HG03354 (cell line): ENCODE results near the gene GNPTG.
"Not testable (repeated sequence)": the region's sequence is repeated elsewhere in the genome, so short reads cannot be mapped to it uniquely, and the experiment has no call there.

Source experiments
- ATAC-seq: cut with Tn5 transposase; IDR thresholded peaks from one replicate; pipeline ENCODE4 v1.9.1; 2021; ENCODE audit warnings: mild to moderate bottlenecking; ENCODE audit not compliant: unreplicated experiment, poor library complexity, severe bottlenecking

The GNPTG gene

GRCh38 chr16:1317479-1318267, 34.1 kb upstream of the GNPTG start:
- no peak for ATAC-seq

- ATAC-seq: no peak
These were observed 33.5 kb upstream of the GNPTG start for GRCh38 chr16:1318268-1318545.

- ATAC-seq: no peak
These were observed 32.7 kb upstream of the GNPTG start for GRCh38 chr16:1319041-1319440.

- no peak for ATAC-seq
These were observed 31.6 kb upstream of the GNPTG start for GRCh38 chr16:1320097-1320496.

GRCh38 chr16:1320658-1321240, 31.0 kb upstream of the GNPTG start:
- ATAC-seq: no peak

- no peak for ATAC-seq
These were observed 29.3 kb upstream of the GNPTG start for GRCh38 chr16:1322407-1322806.

- ATAC-seq: no peak
These were observed 28.2 kb upstream of the GNPTG start for GRCh38 chr16:1323296-1324239.

- ATAC-seq: no peak
These were observed 27.4 kb upstream of the GNPTG start for GRCh38 chr16:1324286-1324826.

- ATAC-seq: no peak
These were observed 26.5 kb upstream of the GNPTG start for GRCh38 chr16:1325261-1325660.

GRCh38 chr16:1325673-1326371, 25.9 kb upstream of the GNPTG start:
- ATAC-seq: no peak

- no peak for ATAC-seq
These were observed 25.3 kb upstream of the GNPTG start for GRCh38 chr16:1326391-1326790.

- no peak for ATAC-seq
These were observed 24.6 kb upstream of the GNPTG start for GRCh38 chr16:1326946-1327618.

- no peak for ATAC-seq
These were observed 24.1 kb upstream of the GNPTG start for GRCh38 chr16:1327619-1327947.

GRCh38 chr16:1328136-1328535, 23.6 kb upstream of the GNPTG start:
- not testable (repeated sequence) for ATAC-seq

- not testable (repeated sequence) for ATAC-seq
These were observed 22.8 kb upstream of the GNPTG start for GRCh38 chr16:1328961-1329360.

- no peak for ATAC-seq
These were observed 21.3 kb upstream of the GNPTG start for GRCh38 chr16:1330260-1330914.

GRCh38 chr16:1330931-1331711, 20.6 kb upstream of the GNPTG start:
- no peak for ATAC-seq
